Measurements from ENCODE around the gene PARP16. TPM values are rescaled to one million over a fixed set of nuclear protein-coding genes. Genes with fewer than 3 reads are reported as not detected.
"Not testable (repeated sequence)": the region's sequence is repeated elsewhere in the genome, so short reads cannot be mapped to it uniquely, and the experiment has no call there.

Gene PARP16
- total and polyA plus RNA-seq, 2 experiments from 2014 or later = 3.6 to 4.1 TPM

GRCh38 chr15:65270811-65271545 lies 15.7 kb downstream of the PARP16 start:
- not testable (repeated sequence) for H3K36me3 Mint-ChIP-seq (ENCODE audit: low read depth); H3K9me2 ChIP-seq (ENCODE audit: insufficient read depth); H3K79me2 ChIP-seq (replicated peaks; ENCODE audit: insufficient read depth); H3K27me3 Mint-ChIP-seq (ENCODE audit: insufficient read depth, low read depth, poor library complexity); H3K27ac Mint-ChIP-seq; H3K4me2 ChIP-seq; H3F3A ChIP-seq (replicated peaks; ENCODE audit: low read depth); H3K9me3 Mint-ChIP-seq; H3K4me3 ChIP-seq; H3K27me3 ChIP-seq (ENCODE audit: insufficient read depth); H4K20me1 ChIP-seq (replicated peaks; ENCODE audit: insufficient read depth); H3K4me3 Mint-ChIP-seq; H3K36me3 ChIP-seq (ENCODE audit: insufficient read depth); H3K4me1 ChIP-seq (ENCODE audit: insufficient read depth); H3K4me1 Mint-ChIP-seq; H3K27ac ChIP-seq (ENCODE audit: low read depth)
- peak; percentile 94 to 95 for TF ChIP-seq CTCF (conservative IDR thresholded peaks at IDR 0.05; ENCODE audit: low read depth in 2 of 2)
- H2AFZ ChIP-seq = peak overlapping the region; percentile 69; the same call in 1 of the 2 replicates
- peak; percentile 94 for DNase-seq (ENCODE audit: low spot score)
- peak; percentile 98 for ATAC-seq

GRCh38 chr15:65268411-65268810 lies 18.3 kb downstream of the PARP16 start:
- no peaks in the 10 kb centered on the region for H3K9me3 Mint-ChIP-seq
- no peaks in the 10 kb centered on the region for H3K36me3 ChIP-seq (ENCODE audit: insufficient read depth)
- H3K9me2 ChIP-seq (ENCODE audit: insufficient read depth) = no peaks in the 10 kb centered on the region
- H3K4me3 ChIP-seq = no peak overlapping the region
- peaks cover 24% of the 10 kb centered on the region for H3K4me1 ChIP-seq (ENCODE audit: insufficient read depth)
- H2AFZ ChIP-seq = no peak overlapping the region
- no peak for TF ChIP-seq NANOG (IDR thresholded peaks at IDR 0.05; ENCODE audit: borderline replicate concordance)
- no peak for TF ChIP-seq ETS1 (IDR thresholded peaks at IDR 0.05)
- no peak for TF ChIP-seq STAT1 (IDR thresholded peaks at IDR 0.05; ENCODE audit: unreplicated experiment)
- no peak overlapping the region for H3K4me2 ChIP-seq
- no peak overlapping the region for H3K4me3 Mint-ChIP-seq
- H3K4me1 Mint-ChIP-seq = peaks cover 17% of the 10 kb centered on the region
- no peaks in the 10 kb centered on the region for H4K20me1 ChIP-seq (replicated peaks; ENCODE audit: insufficient read depth)
- H3K79me2 ChIP-seq (replicated peaks; ENCODE audit: insufficient read depth) = no peaks in the 10 kb centered on the region
- no peak overlapping the region for H3K27ac Mint-ChIP-seq
- peaks cover 2% of the 10 kb centered on the region for H3K27me3 Mint-ChIP-seq (ENCODE audit: insufficient read depth, low read depth, poor library complexity)
- H3K27me3 ChIP-seq (ENCODE audit: insufficient read depth) = no peaks in the 10 kb centered on the region
- 0 out of 2 replicates have a peak, but pooled peaks cover 4% of the 10 kb centered on the region for H3F3A ChIP-seq (replicated peaks; ENCODE audit: low read depth)
- H3K27ac ChIP-seq (ENCODE audit: low read depth) = no peak overlapping the region
- no peak for DNase-seq (ENCODE audit: low spot score)
- no peaks in the 10 kb centered on the region for H3K36me3 Mint-ChIP-seq (ENCODE audit: low read depth)
- ATAC-seq = no peak

- DNase-seq (ENCODE audit: low spot score) (no peak), ATAC-seq (no peak)
- H3K9me2 ChIP-seq (ENCODE audit: insufficient read depth) = 0 out of 2 replicates have a peak, but pooled peaks cover 4% of the 10 kb centered on the region
- no peaks in the 10 kb centered on the region for H3K9me3 Mint-ChIP-seq
- no peak overlapping the region for H3K27ac ChIP-seq (ENCODE audit: low read depth)
- H3K27ac Mint-ChIP-seq = no peak overlapping the region
- H3K4me1 ChIP-seq (ENCODE audit: insufficient read depth) = peaks cover 24% of the 10 kb centered on the region
- 0 out of 2 replicates have a peak, but pooled peaks cover 4% of the 10 kb centered on the region for H3F3A ChIP-seq (replicated peaks; ENCODE audit: low read depth)
- H3K4me3 Mint-ChIP-seq = no peak overlapping the region
- H3K27me3 ChIP-seq (ENCODE audit: insufficient read depth) = no peaks in the 10 kb centered on the region
- H3K36me3 ChIP-seq (ENCODE audit: insufficient read depth) = no peaks in the 10 kb centered on the region
- H3K4me3 ChIP-seq = no peak overlapping the region
- H3K79me2 ChIP-seq (replicated peaks; ENCODE audit: insufficient read depth) = no peaks in the 10 kb centered on the region
- peaks cover 17% of the 10 kb centered on the region for H3K4me1 Mint-ChIP-seq
- no peak overlapping the region for H3K4me2 ChIP-seq
- H2AFZ ChIP-seq = no peak overlapping the region
- peaks cover 2% of the 10 kb centered on the region for H3K27me3 Mint-ChIP-seq (ENCODE audit: insufficient read depth, low read depth, poor library complexity)
- H4K20me1 ChIP-seq (replicated peaks; ENCODE audit: insufficient read depth) = no peaks in the 10 kb centered on the region
- no peaks in the 10 kb centered on the region; the same call in 2 of the 3 replicates for H3K36me3 Mint-ChIP-seq (ENCODE audit: low read depth)
- TF ChIP-seq NANOG (IDR thresholded peaks at IDR 0.05; ENCODE audit: borderline replicate concordance) (no peak), ZNF114 (CRISPR knock-in tag; IDR thresholded peaks at IDR 0.05) (no peak), CTCF (conservative IDR thresholded peaks at IDR 0.05; ENCODE audit: low read depth in 2 of 2) (no peak), ZNF331 (CRISPR knock-in tag; IDR thresholded peaks at IDR 0.05; ENCODE audit: low read depth) (no peak), EZH2 (IDR thresholded peaks at IDR 0.05; ENCODE audit: low read depth, unreplicated experiment) (no peak), STAT1 (IDR thresholded peaks at IDR 0.05; ENCODE audit: unreplicated experiment) (no peak)
Observed at GRCh38 chr15:65266469-65266868, 20.2 kb downstream of the PARP16 start.
